SK-N-SH (cell line): Measurements from ENCODE around the gene C3orf22. TPM values are rescaled to one million over a fixed set of nuclear protein-coding genes. Genes with fewer than 3 reads are reported as not detected.

Experiments
- CTCF ChIA-PET: fragments of 300-600, 350-600 bp; formaldehyde crosslinking; extraction: SDS; loops from one replicate; lab custom pipeline; 2021; lab: Yijun Ruan, JAX
- POLR2A ChIA-PET: fragments of 350-600 bp; sonication (Branson Sonifier 250); formaldehyde crosslinking; extraction: SDS; loops from one replicate; lab custom pipeline; 2020; ENCODE audit warnings: antibody characterized with exemption, inconsistent platforms; lab: Yijun Ruan, JAX
- DNase-seq: peaks from one replicate; pipeline ENCODE4 v3.0.0; 2012
- H2AFZ ChIP-seq: fragments of 200-600 bp; sonication (generic); 2 replicates; pipeline ENCODE4 v1.8.1; 2016; ENCODE audit warnings: antibody characterized with exemption, mild to moderate bottlenecking, low read depth
- H3F3A ChIP-seq: fragments of 200-600 bp; sonication (generic); replicated peaks from 2 replicates; pipeline ENCODE3; 2016; ENCODE audit warnings: antibody characterized with exemption, mild to moderate bottlenecking; ENCODE audit not compliant: insufficient read depth
- H3K27ac ChIP-seq, 2 experiments: fragments of 200-500 bp in 1 of 2; fragments of 200-600 bp in 1 of 2; sonication (Bioruptor generic) in 1 of 2; sonication (generic), shearing (Covaris generic) in 1 of 2; 2 replicates each; pipeline versions ENCODE4 v1.5.1 to v1.6.1; 2014 to 2016; ENCODE audit warnings: low read depth in 2 of 2, inconsistent platforms in 1 of 2, low read length in 1 of 2, mild to moderate bottlenecking in 1 of 2, mixed read lengths in 1 of 2
- H3K27me3 ChIP-seq: fragments of 200-600 bp; sonication (generic), shearing (Covaris generic); 2 replicates; pipeline ENCODE4 v1.6.1; 2016; ENCODE audit warnings: mixed run types; ENCODE audit not compliant: insufficient read depth
- H3K36me3 ChIP-seq, 2 experiments: fragments of 200-500 bp in 1 of 2; fragments of 200-600 bp in 1 of 2; sonication (Bioruptor generic) in 1 of 2; sonication (generic) in 1 of 2; replicated peaks in 1 of 2; 2 replicates each; pipeline versions ENCODE3 to v1.5.1; 2014 to 2016; ENCODE audit warnings: low read length in 1 of 2, mild to moderate bottlenecking in 1 of 2; ENCODE audit not compliant: insufficient read depth in 2 of 2, control insufficient read depth in 1 of 2
- H3K4me1 ChIP-seq, 2 experiments: fragments of 200-500 bp in 1 of 2; fragments of 200-600 bp in 1 of 2; sonication (Bioruptor generic) in 1 of 2; sonication (generic), shearing (Covaris generic) in 1 of 2; 2 replicates each; pipeline versions ENCODE4 v1.5.1 to v1.6.1; 2014 to 2016; ENCODE audit warnings: low read depth in 1 of 2, low read length in 1 of 2, mixed run types in 1 of 2; ENCODE audit not compliant: insufficient read depth in 2 of 2, control insufficient read depth in 1 of 2
- H3K4me2 ChIP-seq: fragments of 200-600 bp; sonication (generic), shearing (Covaris generic); 2 replicates; pipeline ENCODE4 v1.6.1; 2017; ENCODE audit warnings: mixed run types
- H3K4me3 ChIP-seq, 2 experiments: fragments of 200-500 bp in 1 of 2; fragments of 200-600 bp in 1 of 2; sonication (Bioruptor generic) in 1 of 2; sonication (generic), shearing (Covaris generic) in 1 of 2; 2 replicates each; pipeline versions ENCODE4 v1.5.1 to v1.8.1; 2014 to 2016; ENCODE audit warnings: low read depth in 2 of 2, inconsistent platforms in 1 of 2, low read length in 1 of 2, mild to moderate bottlenecking in 1 of 2, mixed read lengths in 1 of 2, moderate library complexity in 1 of 2
- H3K79me2 ChIP-seq: fragments of 200-600 bp; sonication (generic); 2 replicates; pipeline ENCODE4 v1.8.1; 2017; ENCODE audit warnings: mild to moderate bottlenecking; ENCODE audit not compliant: insufficient read depth
- H3K9ac ChIP-seq: fragments of 200-600 bp; sonication (generic); 2 replicates; pipeline ENCODE4 v1.6.1; 2017; ENCODE audit warnings: mixed run types
- H3K9me2 ChIP-seq: fragments of 200-600 bp; sonication (generic); 2 replicates; pipeline ENCODE4 v1.6.1; 2017; ENCODE audit warnings: mixed run types
- H3K9me3 ChIP-seq: fragments of 200-600 bp; sonication (generic); 2 replicates; pipeline ENCODE4 v1.6.1; 2017; ENCODE audit warnings: mixed run types, mild to moderate bottlenecking, moderate library complexity
- H4K20me1 ChIP-seq: fragments of 200-600 bp; sonication (generic); 2 replicates; pipeline ENCODE4 v1.6.1; 2017; ENCODE audit warnings: mild to moderate bottlenecking, mixed run types; ENCODE audit not compliant: insufficient read depth
- CHD2 ChIP-seq: fragments of 150-350 bp; IDR thresholded peaks from 2 replicates; pipeline ENCODE4 v1.6.1; 2018; ENCODE audit warnings: low read length; ENCODE audit not compliant: partially characterized antibody
- EP300 ChIP-seq, 2 experiments: IDR thresholded peaks; 2 replicates each; pipeline versions ENCODE4 v1.4.0 to v1.6.1; 2012; ENCODE audit warnings: borderline replicate concordance in 1 of 2, low read depth in 1 of 2, low read length in 1 of 2
- EZH2phosphoT487 ChIP-seq: fragments of 200-600 bp; sonication (generic); IDR thresholded peaks from 2 replicates; pipeline ENCODE4 v1.6.1; 2017; ENCODE audit warnings: low read depth, mixed run types, mild to moderate bottlenecking, antibody characterized with exemption, moderate library complexity, borderline replicate concordance
- FOSL2 ChIP-seq: IDR thresholded peaks from 2 replicates; pipeline ENCODE4 v1.4.0; 2012; ENCODE audit warnings: low read depth, mild to moderate bottlenecking, moderate library complexity, borderline replicate concordance
- FOXJ3 ChIP-seq: sonication (generic); formaldehyde crosslinking; IDR thresholded peaks from 2 replicates; pipeline ENCODE4 v1.5.1; 2020; ENCODE audit warnings: mild to moderate bottlenecking, missing genetic modification reagents
- FOXM1 ChIP-seq: IDR thresholded peaks from 2 replicates; pipeline ENCODE4 v1.4.0; 2012; ENCODE audit warnings: low read depth, mild to moderate bottlenecking
- GABPA ChIP-seq: IDR thresholded peaks from 2 replicates; pipeline ENCODE4 v1.4.0; 2012; ENCODE audit warnings: low read depth, mild to moderate bottlenecking
- GATA2 ChIP-seq: sonication (generic); formaldehyde crosslinking; IDR thresholded peaks from 2 replicates; pipeline ENCODE4 v1.5.0; 2020; ENCODE audit warnings: mild to moderate bottlenecking, missing genetic modification reagents
- JUND ChIP-seq: IDR thresholded peaks from 2 replicates; pipeline ENCODE4 v1.4.0; 2012
- MAX ChIP-seq: IDR thresholded peaks from 2 replicates; pipeline ENCODE4 v1.4.0; 2012; ENCODE audit warnings: low read depth
- MEF2A ChIP-seq: IDR thresholded peaks from 2 replicates; pipeline ENCODE4 v1.4.0; 2012; ENCODE audit warnings: low read depth, borderline replicate concordance
- NFIC ChIP-seq: IDR thresholded peaks from 2 replicates; pipeline ENCODE4 v1.4.0; 2012; ENCODE audit warnings: borderline replicate concordance
- NRF1 ChIP-seq: IDR thresholded peaks from 2 replicates; pipeline ENCODE4 v1.6.1; 2012; ENCODE audit warnings: low read depth, mild to moderate bottlenecking, low read length
- PBX3 ChIP-seq: IDR thresholded peaks from 2 replicates; pipeline ENCODE4; 2012
- RAD21 ChIP-seq: IDR thresholded peaks from 2 replicates; pipeline ENCODE4 v1.6.1; 2012; ENCODE audit warnings: mild to moderate bottlenecking, low read length
- RCOR1 ChIP-seq: fragments of 150-350 bp; IDR thresholded peaks from 2 replicates; pipeline ENCODE4 v1.6.1; 2017; ENCODE audit warnings: antibody characterized with exemption, low read length
- RFX5 ChIP-seq: IDR thresholded peaks from 2 replicates; pipeline ENCODE4 v1.6.1; 2012; ENCODE audit warnings: mild to moderate bottlenecking, improper control_type of control experiment, low read length
- SIN3A ChIP-seq: IDR thresholded peaks from 2 replicates; pipeline ENCODE4 v1.6.1; 2012; ENCODE audit warnings: low read depth, mild to moderate bottlenecking, low read length, moderate library complexity, borderline replicate concordance
- SMC3 ChIP-seq: IDR thresholded peaks from 2 replicates; pipeline ENCODE4 v1.6.1; 2012; ENCODE audit warnings: low read depth, low read length, improper control_type of control experiment
- TCF12 ChIP-seq: IDR thresholded peaks from 2 replicates; pipeline ENCODE4 v1.4.0; 2012
- USF2 ChIP-seq: fragments of 150-350 bp; IDR thresholded peaks from 2 replicates; pipeline ENCODE4 v1.6.1; 2017; ENCODE audit warnings: antibody characterized with exemption, low read length, low read depth, borderline replicate concordance
- YY1 ChIP-seq: IDR thresholded peaks from 2 replicates; pipeline ENCODE4 v1.4.0; 2012; ENCODE audit warnings: low read depth, mild to moderate bottlenecking
- WGBS: methylation state at CpG from one replicate; pipeline ENCODE4 v1.1.6; 2017; ENCODE audit warnings: low lambda C conversion rate; 5-methylcytosine and 5-hydroxymethylcytosine counted together
- polyA plus RNA-seq, 3 experiments: library from polyadenylated mRNA; depleted of rRNA; stranded (reverse); fragments of >200 nt; gene quantifications; 2 replicates each; pipeline ENCODE4 v1.2.3, GENCODE V29; 2012
- TF ChIP-seq, protein P1 (sequence below): IDR thresholded peaks from 2 replicates; pipeline ENCODE4 v1.4.0; 2012; ENCODE audit warnings: low read depth, borderline replicate concordance

Gene C3orf22
- polyA plus RNA-seq, 1 of the 3 experiments (the other 2 are of a cell fraction) = not detected

DNA sequence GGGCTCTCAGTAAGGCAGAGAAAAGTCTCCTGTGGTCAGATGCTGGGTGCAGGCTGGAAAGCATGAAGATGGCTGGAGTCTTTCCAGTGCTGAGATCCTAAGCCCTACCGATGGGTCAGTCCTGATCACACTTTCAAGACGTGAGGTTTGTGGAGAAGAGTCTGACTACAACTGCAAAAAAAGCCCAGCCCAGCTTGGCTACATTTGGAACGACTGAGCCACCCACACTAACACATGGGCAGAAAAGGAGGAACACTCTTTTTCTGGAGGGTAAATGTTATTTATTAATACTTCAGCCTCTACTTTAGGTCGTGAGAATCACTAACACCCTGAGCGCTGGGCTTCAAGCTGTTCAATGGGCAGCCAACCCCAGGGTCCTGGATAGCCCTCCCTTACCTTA lies 22.0 kb upstream of the C3orf22 start:
- Histone ChIP-seq H3K9ac (no peak overlapping the region), H3K4me2 (no peak overlapping the region), H3K27me3 (no peaks in the 10 kb centered on the region), H3F3A (peaks cover 5% of the 10 kb centered on the region), H3K36me3 (no peaks in the 10 kb centered on the region), H4K20me1 (no peaks in the 10 kb centered on the region), H3K4me3 (no peak overlapping the region), H3K4me1 (no peaks in the 10 kb centered on the region), H3K9me3 (no peaks in the 10 kb centered on the region), H2AFZ (no peak overlapping the region), H3K27ac (no peak overlapping the region), H3K9me2 (no peaks in the 10 kb centered on the region), H3K79me2 (no peaks in the 10 kb centered on the region)
- WGBS = 73% methylated on average over 5 of the region's 5 CpGs
- TF ChIP-seq USF2 = no peak
- TF ChIP-seq FOXM1 = no peak
- no peak for TF ChIP-seq SIN3A
- no peak for TF ChIP-seq CHD2
- TF ChIP-seq, protein P1, sequence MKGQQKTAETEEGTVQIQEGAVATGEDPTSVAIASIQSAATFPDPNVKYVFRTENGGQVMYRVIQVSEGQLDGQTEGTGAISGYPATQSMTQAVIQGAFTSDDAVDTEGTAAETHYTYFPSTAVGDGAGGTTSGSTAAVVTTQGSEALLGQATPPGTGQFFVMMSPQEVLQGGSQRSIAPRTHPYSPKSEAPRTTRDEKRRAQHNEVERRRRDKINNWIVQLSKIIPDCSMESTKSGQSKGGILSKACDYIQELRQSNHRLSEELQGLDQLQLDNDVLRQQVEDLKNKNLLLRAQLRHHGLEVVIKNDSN = no peak
- no peak for TF ChIP-seq NRF1
- no peak for TF ChIP-seq NFIC
- TF ChIP-seq YY1 = no peak
- TF ChIP-seq FOSL2 = no peak
- no peak for TF ChIP-seq FOXJ3
- TF ChIP-seq RAD21 = no peak
- TF ChIP-seq PBX3 = no peak
- ChIA-PET POLR2A (no interaction called here), CTCF (no interaction called here)
- no peak for DNase-seq

DNA sequence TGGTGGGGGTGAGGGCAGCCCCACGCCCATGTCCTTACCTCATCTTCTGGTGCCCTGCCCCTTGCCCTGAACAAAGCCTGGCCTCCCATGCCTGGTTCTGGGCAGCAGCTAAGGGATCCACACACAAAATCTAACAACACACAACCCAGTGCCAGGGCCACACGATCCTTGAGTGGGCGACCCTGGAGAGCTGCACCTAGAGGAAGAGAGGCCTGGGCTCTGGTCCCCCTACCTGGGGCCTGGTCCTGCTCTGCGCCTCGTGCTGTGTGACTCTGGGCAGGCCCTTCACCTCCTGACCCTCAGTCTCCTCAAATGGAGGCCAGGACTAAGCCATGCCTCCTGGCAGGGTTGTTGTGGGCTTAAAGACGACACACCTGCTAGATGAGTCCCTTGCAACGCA lies 20.0 kb upstream of the C3orf22 start:
- H3K36me3 ChIP-seq = no peaks in the 10 kb centered on the region
- no peaks in the 10 kb centered on the region for H3F3A ChIP-seq
- DNase-seq = no peak
- H3K27me3 ChIP-seq = no peaks in the 10 kb centered on the region
- H3K27ac ChIP-seq = no peak overlapping the region
- POLR2A ChIA-PET = interaction anchor here (0.8 kb wide), 1 partner anchor 107 kb away, joined by 3 read pairs; no protein-coding TSS in a partner anchor
- no peaks in the 10 kb centered on the region for H3K9me3 ChIP-seq
- no peaks in the 10 kb centered on the region for H3K4me1 ChIP-seq
- CTCF ChIA-PET = no interaction called here
- H3K79me2 ChIP-seq = no peaks in the 10 kb centered on the region
- no peaks in the 10 kb centered on the region for H4K20me1 ChIP-seq
- no peaks in the 10 kb centered on the region for H3K9me2 ChIP-seq
- H3K9ac ChIP-seq = no peak overlapping the region
- H3K4me2 ChIP-seq = no peak overlapping the region
- no peak overlapping the region for H2AFZ ChIP-seq
- no peak overlapping the region for H3K4me3 ChIP-seq
- 86% methylated on average over 3 of the region's 7 CpGs for WGBS
- TF ChIP-seq PBX3 = no peak
- TF ChIP-seq EP300 (IDR thresholded peaks at IDR 0.05; ENCODE audit: borderline replicate concordance in 1 of 2, low read depth in 1 of 2, low read length in 1 of 2) = no peak
- no peak for TF ChIP-seq MAX
- TF ChIP-seq EZH2phosphoT487 = no peak
- no peak for TF ChIP-seq TCF12
- TF ChIP-seq RFX5 = no peak
- no peak for TF ChIP-seq MEF2A
- TF ChIP-seq NRF1 = no peak
- TF ChIP-seq SMC3 = no peak
- TF ChIP-seq GATA2 = no peak
- no peak for TF ChIP-seq RCOR1
- no peak for TF ChIP-seq JUND
- no peak for TF ChIP-seq GABPA
- no peak for TF ChIP-seq FOXJ3
